GM10266 (cell line): ENCODE results near the gene H2BK1.

Source experiments
- DNase-seq: peaks from one replicate; pipeline ENCODE4 v3.0.0; 2012; ENCODE audit errors: extremely low spot score
- TF ChIP-seq, protein P1 (sequence below): IDR thresholded peaks from 2 replicates; pipeline ENCODE4 v1.5.1; 2012; ENCODE audit warnings: mild to moderate bottlenecking, low read depth; ENCODE audit not compliant: control insufficient read depth, insufficient read depth; ENCODE audit errors: missing control alignments

Gene H2BK1

DNA sequence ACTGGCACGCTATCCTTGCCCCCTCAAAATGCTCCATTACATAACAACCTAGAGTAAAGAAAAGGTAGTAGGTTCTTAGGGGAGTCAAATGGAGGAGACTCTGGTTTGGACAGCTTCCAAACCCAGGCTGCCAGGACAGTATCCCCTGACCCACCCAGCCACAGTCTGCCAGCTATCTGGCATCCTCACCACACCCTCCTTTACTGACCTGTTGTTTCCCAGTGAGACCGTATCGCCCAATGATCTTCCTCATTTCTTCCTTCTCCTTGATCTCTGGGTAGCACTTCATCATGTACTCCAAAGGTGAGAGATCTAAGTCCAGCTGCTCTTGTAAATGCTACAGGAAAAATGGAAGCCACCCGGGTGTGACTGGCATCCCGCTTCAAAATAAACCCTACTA, 5.1 kb upstream of the H2BK1 start:
- TF ChIP-seq, protein P1, sequence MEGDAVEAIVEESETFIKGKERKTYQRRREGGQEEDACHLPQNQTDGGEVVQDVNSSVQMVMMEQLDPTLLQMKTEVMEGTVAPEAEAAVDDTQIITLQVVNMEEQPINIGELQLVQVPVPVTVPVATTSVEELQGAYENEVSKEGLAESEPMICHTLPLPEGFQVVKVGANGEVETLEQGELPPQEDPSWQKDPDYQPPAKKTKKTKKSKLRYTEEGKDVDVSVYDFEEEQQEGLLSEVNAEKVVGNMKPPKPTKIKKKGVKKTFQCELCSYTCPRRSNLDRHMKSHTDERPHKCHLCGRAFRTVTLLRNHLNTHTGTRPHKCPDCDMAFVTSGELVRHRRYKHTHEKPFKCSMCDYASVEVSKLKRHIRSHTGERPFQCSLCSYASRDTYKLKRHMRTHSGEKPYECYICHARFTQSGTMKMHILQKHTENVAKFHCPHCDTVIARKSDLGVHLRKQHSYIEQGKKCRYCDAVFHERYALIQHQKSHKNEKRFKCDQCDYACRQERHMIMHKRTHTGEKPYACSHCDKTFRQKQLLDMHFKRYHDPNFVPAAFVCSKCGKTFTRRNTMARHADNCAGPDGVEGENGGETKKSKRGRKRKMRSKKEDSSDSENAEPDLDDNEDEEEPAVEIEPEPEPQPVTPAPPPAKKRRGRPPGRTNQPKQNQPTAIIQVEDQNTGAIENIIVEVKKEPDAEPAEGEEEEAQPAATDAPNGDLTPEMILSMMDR: no peak
- no peak for DNase-seq

GRCh38 chr7:151213826-151214225, 3.5 kb upstream of the H2BK1 start:
- no peak for DNase-seq
- TF ChIP-seq, protein P1: no peak

- TF ChIP-seq, protein P1: no peak
- DNase-seq: no peak
Observed at GRCh38 chr7:151212626-151213025, 2.3 kb upstream of the H2BK1 start.

DNA sequence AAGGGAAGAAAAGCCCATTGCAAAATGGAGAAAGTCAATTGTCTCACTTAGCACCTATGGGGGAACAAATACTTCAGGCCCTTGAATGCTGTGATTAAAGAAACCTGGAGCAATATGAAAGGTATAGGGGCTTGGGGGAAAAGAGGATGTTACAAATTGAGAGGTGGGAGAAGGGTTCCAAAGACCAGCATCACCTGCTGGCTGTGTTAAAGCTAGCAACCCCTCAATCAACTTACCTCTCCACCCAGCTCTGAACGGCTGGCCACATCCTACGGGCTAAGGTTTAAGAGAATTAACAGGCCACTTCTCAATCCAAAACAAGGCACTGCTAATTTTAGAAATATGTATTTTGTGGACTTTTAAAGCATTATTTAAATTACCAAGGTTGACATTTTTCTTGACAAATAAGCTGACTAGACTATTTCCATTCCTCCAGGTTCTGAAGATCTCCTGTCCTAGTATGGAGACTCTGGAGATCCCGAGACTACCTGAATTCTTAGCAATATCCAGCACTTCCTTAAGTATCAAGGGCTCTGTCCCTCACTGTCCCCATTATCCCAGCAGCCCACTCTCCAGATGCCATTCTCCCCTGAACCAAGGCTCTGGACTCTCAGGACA, 976 bp upstream of the H2BK1 start:
- TF ChIP-seq, protein P1: no peak
- DNase-seq: no peak

- no peak for DNase-seq
- TF ChIP-seq, protein P1: no peak
Observed at GRCh38 chr7:151209588-151209987, 700 bp downstream of the H2BK1 start.

GRCh38 chr7:151208253-151208862, 1.9 kb downstream of the H2BK1 start:
- DNase-seq: no peak
- TF ChIP-seq, protein P1: no peak

DNA sequence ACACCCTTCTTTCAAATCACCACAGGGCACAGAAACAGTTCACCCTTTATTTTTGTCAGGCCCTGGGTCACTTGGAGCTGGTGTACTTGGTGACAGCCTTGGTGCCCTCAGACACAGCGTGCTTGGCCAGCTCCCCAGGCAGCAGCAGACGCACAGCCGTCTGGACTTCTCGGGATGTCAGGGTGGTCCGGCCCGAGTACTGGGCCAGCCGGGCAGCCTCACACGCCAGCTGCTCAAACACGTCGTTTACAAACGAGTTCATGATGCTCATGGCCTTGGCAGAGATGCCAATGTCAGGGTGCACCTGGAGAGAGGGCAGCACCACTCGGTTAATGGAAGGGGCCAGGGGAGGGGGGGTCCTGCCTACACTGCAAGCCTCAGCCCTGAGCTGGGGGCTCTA, 2.5 kb downstream of the H2BK1 start:
- no peak for DNase-seq
- TF ChIP-seq, protein P1: no peak
